HuH-7 (cell line): Measurements from ENCODE around the gene CAMTA1.
"Not testable (repeated sequence)": the region's sequence is repeated elsewhere in the genome, so short reads cannot be mapped to it uniquely, and the experiment has no call there.

Experiments
- DNase-seq: peaks from one replicate; pipeline ENCODE4 v3.0.0; 2011; ENCODE audit warnings: low spot score

The CAMTA1 gene

DNA sequence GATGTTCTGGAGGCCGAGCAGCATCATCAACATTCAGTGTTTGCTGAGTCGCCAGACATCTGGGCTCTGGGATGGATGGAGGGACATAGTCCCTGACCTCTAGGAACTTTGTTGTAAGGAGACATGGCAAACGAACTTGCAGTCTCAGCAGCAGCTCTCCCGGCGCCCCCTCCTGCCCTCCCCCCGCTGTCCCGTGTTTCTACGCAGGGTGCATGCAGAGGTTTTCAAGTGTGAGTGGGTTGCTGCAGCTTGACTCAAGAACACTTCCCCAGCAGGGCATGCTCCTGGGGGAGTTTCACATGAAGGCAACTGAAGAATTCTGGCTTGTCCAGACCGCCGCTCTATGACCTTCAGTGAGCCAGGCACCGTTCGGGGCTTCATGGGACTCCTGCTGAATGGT is 121.9 kb downstream of the CAMTA1 start:
- DNase-seq: no peak

DNA sequence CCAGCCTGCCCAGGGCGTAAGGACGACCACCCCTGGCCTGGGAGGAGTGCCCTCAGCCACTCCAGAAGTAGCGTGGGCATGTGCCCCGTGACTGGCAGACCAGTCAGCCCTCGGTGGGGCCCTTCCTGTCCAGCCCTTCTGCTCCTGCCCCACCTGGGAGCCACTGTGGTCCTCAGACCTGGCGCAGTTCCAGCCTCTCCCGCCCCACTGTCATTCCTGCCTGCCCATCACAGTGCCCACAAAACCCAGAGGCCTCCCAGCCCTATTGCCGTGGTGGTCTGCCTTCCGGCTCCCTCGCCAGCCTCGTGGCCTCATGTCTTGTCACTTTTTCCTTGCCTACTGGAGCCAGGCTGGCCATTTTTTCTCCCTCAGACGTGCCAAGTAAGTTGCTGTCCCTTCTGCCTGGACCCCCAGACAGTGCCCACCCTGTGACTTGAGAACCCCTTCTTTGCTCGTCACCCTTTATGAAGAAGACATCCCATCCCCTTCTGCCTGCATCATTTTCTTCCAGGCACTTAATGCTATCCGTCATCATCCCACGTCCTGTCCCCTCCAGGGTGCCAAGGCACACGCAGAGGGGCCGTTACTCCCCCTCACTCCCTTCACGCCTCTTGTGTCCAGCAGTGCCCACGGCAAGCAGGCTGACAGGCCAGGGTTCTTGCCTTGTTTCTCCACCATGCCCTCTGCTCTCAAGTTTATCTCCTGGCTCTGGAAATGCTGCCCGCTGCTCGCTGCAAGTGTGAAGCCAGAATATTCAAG is 122.6 kb downstream of the CAMTA1 start:
- DNase-seq: no peak

- no peak for DNase-seq
Observed at GRCh38 chr1:6909401-6909800, 124.1 kb downstream of the CAMTA1 start.

GRCh38 chr1:6909857-6910256 is 124.6 kb downstream of the CAMTA1 start:
- DNase-seq: peak; percentile 45

DNA sequence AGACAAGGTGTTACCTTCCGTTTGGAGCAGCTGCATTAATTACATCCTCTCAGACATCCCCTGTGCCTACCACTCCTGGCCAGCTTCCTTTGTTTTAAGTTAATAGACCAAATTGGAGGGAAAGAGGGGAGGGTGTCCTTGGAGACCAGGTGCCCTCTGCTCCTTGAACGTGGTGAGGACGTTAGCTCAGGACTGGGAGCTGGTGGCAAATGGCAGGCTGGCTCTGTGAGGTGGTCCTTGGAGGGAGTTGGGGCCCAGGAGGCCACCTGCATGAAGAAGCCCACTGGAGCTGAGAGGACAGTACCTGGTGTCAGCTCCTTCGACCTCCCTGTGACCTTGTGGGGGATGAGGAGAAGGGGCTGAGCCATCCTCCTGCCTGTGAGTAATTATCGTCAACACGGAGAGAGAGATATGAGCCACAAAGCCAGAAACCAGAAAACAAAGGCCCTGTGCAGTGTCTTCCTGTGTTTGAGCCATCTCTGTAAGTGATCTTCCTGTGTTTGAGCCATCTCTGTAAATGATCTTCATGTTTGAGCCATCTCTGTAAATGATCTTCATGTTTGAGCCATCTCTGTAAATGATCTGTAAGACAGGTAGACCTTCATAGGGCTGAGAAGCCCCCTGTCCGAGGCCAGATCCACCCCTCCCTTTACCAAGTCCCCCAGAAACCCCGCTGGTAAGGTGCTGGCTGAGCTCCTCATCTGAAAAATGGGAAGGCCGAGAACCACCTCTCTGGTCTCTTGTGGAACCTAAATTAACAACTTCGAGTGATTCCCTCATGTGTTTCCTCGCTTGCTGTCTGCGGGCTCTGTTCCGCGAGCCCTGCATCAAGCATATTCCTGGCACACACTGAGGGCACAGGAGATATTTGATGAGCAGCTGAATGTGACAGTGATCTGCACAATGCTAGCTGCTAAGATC is 126.0 kb downstream of the CAMTA1 start:
- DNase-seq: no peak

DNA sequence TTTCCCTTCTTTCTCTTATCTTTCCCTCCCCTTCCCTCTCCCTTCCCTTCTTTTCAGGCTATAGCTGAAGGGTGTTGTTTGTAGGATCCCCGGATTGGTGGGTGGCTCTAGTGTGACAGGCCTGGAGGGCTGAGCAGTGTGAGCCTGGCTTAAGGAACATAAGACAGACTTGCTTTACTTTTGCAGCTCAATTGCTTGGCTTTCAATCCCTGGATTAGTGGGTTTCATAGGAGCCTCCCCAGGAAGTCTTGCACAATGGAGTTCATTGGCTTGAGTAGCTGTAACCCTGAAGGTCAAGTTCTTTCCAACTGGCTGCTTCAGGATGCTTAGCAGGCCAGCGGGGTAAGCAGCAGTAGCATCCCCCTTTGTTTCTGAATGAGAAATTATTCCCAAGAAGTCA is 126.7 kb downstream of the CAMTA1 start:
- no peak for DNase-seq

DNA sequence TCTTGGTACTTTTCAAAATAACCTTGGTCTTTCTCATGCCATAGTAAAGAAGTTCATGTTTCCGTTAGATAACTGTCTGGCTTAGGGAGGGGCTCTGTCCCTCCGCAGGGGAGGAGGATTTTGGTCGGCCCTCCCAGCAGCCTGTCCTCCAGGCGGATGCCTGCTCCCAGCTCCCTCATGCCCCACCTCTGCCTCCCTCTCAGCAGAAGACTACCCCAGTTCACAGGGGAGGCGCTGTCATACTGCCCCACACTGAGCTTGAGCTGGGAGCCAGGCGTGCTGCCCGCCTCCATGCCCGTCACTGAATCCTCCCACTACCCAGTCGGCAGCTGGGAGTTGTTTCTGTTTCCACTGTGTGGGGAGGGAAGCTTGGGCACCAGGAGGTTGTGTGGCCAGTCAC is 127.3 kb downstream of the CAMTA1 start:
- no peak for DNase-seq

- no peak for DNase-seq
Observed at GRCh38 chr1:6913086-6913485, 127.8 kb downstream of the CAMTA1 start.

DNA sequence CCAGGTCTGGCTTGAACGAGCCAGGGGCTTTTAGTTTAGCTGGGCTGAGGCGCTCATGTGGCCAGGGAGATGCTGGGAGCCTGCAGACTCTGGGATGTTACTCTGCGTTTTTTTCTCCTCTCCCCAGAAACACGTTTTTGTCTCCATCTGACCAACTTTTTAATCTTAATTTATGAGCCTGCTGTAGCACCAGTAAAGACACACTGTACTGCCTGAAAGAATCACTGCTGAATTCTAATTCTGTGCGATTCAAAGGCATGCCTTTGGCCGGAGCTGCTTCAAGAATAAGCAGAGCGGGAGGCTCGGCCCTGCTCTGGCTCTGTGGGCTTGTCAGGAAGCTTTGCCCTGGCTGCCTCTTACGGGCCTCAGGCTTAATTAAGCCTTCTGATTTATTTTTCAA is 129.5 kb downstream of the CAMTA1 start:
- no peak for DNase-seq

DNA sequence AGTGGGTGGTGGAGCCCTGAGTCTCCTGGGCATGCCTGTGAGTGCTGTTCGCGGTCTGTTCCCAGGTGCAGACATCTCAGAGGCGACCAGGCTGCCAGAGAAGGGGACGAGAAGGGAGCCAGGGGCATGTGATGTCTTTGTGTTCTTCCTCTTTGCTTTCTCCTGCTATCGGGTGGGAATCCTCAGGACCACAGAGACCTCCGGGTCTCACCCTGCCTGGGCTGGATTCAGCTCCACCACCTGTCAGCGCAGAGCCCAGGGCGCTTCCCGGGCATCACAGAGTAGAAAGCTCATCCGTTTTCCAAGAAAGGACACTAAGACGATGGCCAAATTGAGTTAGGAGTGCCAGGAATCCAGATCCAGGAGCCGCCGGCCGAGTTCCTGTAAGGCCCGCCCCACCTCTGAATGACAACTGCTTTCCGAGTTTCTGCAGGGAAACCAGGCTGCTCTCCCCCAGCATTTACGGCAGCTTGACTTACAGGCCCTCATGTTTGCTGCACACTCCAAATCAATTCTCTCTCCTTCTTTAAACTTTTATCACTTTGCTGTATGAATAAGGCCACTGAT is 130.8 kb downstream of the CAMTA1 start:
- no peak for DNase-seq

- DNase-seq: no peak
Observed at GRCh38 chr1:6917067-6917466, 131.8 kb downstream of the CAMTA1 start.

DNA sequence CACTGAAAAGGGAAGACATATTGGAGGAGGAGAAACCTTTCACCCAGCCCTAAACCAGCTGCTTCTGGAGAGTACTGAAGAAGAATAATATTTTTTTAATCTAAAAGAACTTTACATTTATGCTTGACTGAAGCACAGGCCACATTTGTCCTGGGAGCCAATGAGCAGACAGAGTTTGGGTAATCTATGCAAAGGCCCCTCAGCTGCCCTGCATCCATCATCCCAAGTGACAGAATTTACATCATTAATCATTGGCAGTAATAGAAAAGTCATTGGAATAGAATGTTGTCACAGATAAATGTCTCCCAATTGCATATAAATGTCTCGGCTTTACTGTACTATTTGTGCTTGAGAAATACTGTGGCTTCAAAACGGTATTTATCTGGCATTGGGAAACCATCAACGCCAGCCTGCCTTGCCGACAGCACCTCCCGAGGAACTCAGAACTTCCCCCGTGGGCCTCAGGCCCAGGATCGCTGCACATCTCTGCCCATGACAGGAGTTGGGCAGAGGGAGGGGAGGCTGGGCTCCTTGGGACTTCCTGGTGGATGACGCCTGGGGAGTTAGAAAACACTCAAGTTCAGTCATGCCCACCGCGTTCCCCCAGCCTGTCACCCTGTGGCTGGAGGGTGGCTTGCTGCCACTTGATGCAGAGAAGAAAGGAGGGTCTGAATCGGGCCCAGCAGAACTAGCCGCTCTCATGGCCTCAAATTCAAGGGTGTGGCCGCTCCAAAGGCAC is 133.1 kb downstream of the CAMTA1 start:
- DNase-seq: no peak

DNA sequence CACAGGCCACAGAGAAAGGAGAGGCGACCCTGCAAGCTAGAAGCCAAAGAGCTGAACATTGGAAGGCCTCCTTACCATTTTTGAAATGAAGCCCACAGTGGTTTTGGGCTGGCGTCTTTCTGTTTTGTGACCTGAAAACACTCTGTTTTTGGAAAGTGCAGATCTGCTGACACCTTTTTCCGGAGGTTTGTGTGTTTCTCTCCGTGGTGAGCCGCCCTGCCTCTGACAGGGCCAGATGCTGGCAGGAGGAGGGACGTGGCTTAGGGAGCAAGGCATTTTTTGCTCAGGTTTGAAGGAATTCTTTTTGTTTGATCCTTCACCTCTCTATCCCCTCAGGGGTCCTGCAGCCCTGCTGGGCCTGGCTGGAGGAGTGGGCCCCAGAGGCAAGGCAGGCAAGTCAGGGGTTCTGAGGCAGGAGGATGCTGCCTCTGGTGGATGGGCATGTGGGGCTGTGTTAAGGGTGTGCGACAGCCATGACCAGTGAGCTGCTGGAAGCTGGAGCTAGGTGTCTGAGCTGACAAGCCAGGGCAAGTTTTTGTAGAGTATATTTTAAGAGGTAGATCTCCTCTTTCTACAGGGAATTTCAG is 133.8 kb downstream of the CAMTA1 start:
- no peak for DNase-seq

DNA sequence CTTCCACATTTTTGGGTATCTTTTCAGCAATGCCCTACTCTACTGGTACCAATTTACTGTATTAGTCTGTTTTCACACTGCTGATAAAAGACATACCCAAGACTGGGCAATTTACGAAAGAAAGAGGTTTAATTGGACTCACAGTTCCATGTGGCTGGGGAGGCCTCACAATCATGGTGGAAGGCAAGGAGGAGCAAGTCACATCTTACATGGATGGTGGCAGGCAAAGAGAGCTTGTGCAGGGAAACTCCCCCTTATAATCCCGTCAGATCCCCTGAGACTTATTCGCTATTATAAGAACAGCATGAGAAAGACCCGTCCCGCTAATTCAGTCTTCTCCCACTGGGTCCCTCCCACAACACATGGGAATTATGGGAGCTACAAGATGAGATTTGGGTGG is 136.3 kb downstream of the CAMTA1 start:
- DNase-seq: not testable (repeated sequence)

DNA sequence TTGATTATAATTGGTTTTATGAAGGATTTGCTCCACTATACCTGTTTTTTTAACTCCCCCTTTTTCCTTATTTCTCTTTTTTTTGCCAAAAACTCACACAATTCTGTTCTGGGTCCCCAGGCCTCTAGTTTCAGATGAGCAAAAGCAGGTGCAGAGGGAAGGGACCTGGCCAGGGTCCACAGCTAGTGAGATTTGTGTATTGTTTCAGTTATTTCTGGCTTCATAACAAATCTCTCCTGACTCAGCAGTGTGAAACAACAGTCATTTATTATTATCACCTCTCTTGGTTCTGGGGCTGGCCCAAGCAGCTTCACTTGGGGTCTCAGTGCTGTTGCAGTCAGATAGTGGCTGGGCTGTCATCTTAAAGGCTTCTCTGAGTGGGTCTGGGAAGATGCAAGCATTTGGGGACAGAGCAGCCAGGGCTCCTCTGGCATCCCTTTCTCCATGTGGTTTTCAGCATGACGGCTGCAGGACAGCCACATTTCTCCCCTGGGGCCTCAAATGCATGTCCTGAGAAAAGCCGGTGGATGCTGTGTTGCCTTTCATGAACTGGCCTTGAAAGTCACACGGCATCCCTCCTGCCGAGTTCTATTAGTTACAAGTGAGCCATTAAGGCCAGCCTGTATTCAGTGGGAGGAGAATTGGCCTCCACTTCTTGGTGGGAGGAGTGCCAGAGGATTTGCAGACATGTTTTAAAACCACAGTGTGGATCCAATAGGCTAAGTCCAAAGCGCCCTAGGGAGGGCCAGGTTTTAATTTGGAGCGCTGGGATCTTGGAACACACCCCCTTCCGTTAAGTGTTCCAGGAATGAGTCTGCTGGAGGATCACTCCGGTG is 137.1 kb downstream of the CAMTA1 start:
- DNase-seq: no peak

DNA sequence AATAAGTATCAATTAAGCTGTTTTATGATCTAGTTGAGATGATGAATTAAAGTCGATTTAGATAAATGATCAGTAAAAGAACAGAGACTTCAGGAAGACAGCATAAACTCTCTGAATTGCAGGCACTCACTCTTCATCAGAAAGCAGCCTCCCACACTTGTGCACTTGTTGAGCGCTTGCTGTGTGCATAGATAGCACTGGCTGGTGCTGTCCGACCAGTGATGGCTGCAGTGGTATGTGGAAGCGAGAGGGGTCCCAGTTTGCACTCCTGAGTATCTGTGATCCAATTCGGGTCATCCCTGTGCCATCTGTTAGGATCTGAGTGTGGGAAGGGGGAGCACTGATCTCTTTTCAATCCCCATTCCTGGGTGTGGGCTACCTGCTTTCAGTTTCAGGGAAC is 137.8 kb downstream of the CAMTA1 start:
- no peak for DNase-seq

GRCh38 chr1:6923416-6923815 is 138.2 kb downstream of the CAMTA1 start:
- no peak for DNase-seq

DNA sequence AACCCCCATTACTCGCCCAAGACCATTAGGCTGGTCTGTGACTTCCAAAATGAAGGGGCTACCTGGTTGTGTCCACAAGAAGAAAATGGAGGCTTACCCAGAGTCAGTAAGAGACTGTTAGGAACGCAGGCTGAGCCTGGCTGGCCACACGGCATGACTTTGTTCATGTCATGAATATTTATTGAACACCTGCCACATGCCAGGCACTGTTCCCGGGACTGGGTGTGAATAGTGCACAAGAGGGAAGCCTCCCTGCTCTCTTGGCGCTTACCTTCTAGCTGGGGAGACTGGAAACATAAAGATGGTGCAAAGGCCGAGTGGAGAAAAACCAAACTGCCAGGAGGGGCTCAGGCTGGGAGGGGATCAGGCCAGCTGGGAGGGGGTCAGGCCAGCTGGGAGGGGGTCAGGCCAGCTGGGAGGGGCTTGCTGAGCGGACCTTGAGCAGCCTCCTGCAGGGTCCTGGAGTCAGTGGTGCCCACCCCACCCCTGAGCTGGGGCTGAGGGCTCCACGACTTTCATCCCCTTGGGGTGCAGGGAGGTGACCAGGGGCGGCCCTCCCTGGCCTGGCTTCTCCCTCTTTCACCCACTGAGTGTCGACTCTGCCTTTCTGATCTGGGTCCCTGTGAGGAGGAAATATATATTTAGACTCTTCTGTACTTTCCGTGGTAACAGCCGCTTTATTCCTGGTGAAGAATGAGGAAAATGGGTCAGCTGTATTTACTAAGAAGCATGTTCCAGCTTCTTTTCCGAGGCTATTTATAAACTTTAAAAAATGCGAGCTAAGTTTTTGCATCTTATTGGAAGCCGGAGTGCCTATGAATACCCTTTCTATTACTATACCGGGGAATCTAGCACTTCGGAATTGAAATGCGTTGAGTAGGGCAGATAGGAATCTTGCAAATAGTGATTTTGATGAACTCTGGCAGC is 139.0 kb downstream of the CAMTA1 start:
- DNase-seq: no peak

DNA sequence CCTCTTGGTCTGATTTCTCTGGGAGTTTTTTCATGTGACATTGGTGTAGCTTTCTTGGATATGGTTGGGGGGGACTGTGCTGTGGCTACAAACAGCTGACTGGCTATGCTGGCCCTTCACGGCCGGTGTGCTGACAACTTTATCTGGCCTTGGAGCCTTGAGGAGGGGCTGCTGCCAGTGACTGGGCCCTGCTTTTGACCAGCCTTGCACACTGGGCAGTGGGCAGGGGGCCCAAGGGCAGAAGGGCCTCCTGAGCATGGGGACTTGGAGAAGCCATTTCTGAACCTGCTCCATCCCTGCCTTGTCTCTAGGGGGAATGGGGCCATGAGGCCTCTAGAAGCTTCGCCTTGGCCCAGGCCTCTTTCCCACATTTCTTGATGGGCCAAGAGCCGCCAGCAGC is 139.6 kb downstream of the CAMTA1 start:
- DNase-seq: no peak

- DNase-seq: no peak
Observed at GRCh38 chr1:6927626-6928025, 142.4 kb downstream of the CAMTA1 start.
